ENCODE results near the gene RAB18. TPM values are rescaled to one million over a fixed set of nuclear protein-coding genes. Genes with fewer than 3 reads are reported as not detected.
"Not testable (repeated sequence)": the region's sequence is repeated elsewhere in the genome, so short reads cannot be mapped to it uniquely, and the experiment has no call there.

The RAB18 gene
- total RNA-seq, 1 donor from 2014 or later: 112 TPM

- H3K9me3 Mint-ChIP-seq (ENCODE audit: unreplicated experiment): no peaks in the 10 kb centered on the region
- no peak for TF ChIP-seq CTCF (IDR thresholded peaks at IDR 0.05; ENCODE audit: unreplicated experiment)
- DNase-seq (ENCODE audit: low spot score): no peak
- no peak overlapping the region for H3K4me3 Mint-ChIP-seq (ENCODE audit: unreplicated experiment)
- H3K27ac Mint-ChIP-seq (ENCODE audit: unreplicated experiment): no peak overlapping the region
- H3K4me1 Mint-ChIP-seq (ENCODE audit: unreplicated experiment): peaks cover 17% of the 10 kb centered on the region
- H3K36me3 Mint-ChIP-seq (ENCODE audit: low read depth, unreplicated experiment): no peaks in the 10 kb centered on the region
- H3K27me3 Mint-ChIP-seq (ENCODE audit: unreplicated experiment): peaks cover 5% of the 10 kb centered on the region
Measured at GRCh38 chr10:27461312-27461711, 42.8 kb upstream of the RAB18 start.

GRCh38 chr10:27463961-27464360 lies 40.1 kb upstream of the RAB18 start:
- Mint-ChIP-seq H3K27me3 (ENCODE audit: unreplicated experiment) (peaks cover 5% of the 10 kb centered on the region), H3K36me3 (ENCODE audit: low read depth, unreplicated experiment) (no peaks in the 10 kb centered on the region), H3K9me3 (ENCODE audit: unreplicated experiment) (no peaks in the 10 kb centered on the region), H3K27ac (ENCODE audit: unreplicated experiment) (no peak overlapping the region), H3K4me3 (ENCODE audit: unreplicated experiment) (no peak overlapping the region), H3K4me1 (ENCODE audit: unreplicated experiment) (peaks cover 14% of the 10 kb centered on the region)
- no peak for DNase-seq (ENCODE audit: low spot score)
- no peak for TF ChIP-seq CTCF (IDR thresholded peaks at IDR 0.05; ENCODE audit: unreplicated experiment)

- H3K27ac Mint-ChIP-seq (ENCODE audit: unreplicated experiment): no peak overlapping the region
- peaks cover 5% of the 10 kb centered on the region for H3K27me3 Mint-ChIP-seq (ENCODE audit: unreplicated experiment)
- no peak for TF ChIP-seq CTCF (IDR thresholded peaks at IDR 0.05; ENCODE audit: unreplicated experiment)
- H3K9me3 Mint-ChIP-seq (ENCODE audit: unreplicated experiment): no peaks in the 10 kb centered on the region
- no peaks in the 10 kb centered on the region for H3K36me3 Mint-ChIP-seq (ENCODE audit: low read depth, unreplicated experiment)
- no peak overlapping the region for H3K4me3 Mint-ChIP-seq (ENCODE audit: unreplicated experiment)
- H3K4me1 Mint-ChIP-seq (ENCODE audit: unreplicated experiment): peaks cover 14% of the 10 kb centered on the region
- DNase-seq (ENCODE audit: low spot score): no peak
Measured at GRCh38 chr10:27464993-27465392, 39.1 kb upstream of the RAB18 start.

- H3K4me3 Mint-ChIP-seq (ENCODE audit: unreplicated experiment); H3K9me3 Mint-ChIP-seq (ENCODE audit: unreplicated experiment); H3K36me3 Mint-ChIP-seq (ENCODE audit: low read depth, unreplicated experiment); H3K27me3 Mint-ChIP-seq (ENCODE audit: unreplicated experiment); DNase-seq (ENCODE audit: low spot score); H3K27ac Mint-ChIP-seq (ENCODE audit: unreplicated experiment): not testable (repeated sequence)
- peaks cover 14% of the 10 kb centered on the region for H3K4me1 Mint-ChIP-seq (ENCODE audit: unreplicated experiment)
Measured at GRCh38 chr10:27465596-27465995, 38.5 kb upstream of the RAB18 start.

GRCh38 chr10:27470885-27471284 lies 33.2 kb upstream of the RAB18 start:
- Mint-ChIP-seq H3K4me3 (ENCODE audit: unreplicated experiment) (no peak overlapping the region), H3K9me3 (ENCODE audit: unreplicated experiment) (no peaks in the 10 kb centered on the region), H3K27me3 (ENCODE audit: unreplicated experiment) (no peaks in the 10 kb centered on the region), H3K36me3 (ENCODE audit: low read depth, unreplicated experiment) (no peaks in the 10 kb centered on the region), H3K4me1 (ENCODE audit: unreplicated experiment) (peaks cover under 1% of the 10 kb centered on the region), H3K27ac (ENCODE audit: unreplicated experiment) (no peak overlapping the region)
- no peak for TF ChIP-seq CTCF (IDR thresholded peaks at IDR 0.05; ENCODE audit: unreplicated experiment)
- no peak for DNase-seq (ENCODE audit: low spot score)

- no peaks in the 10 kb centered on the region for H3K9me3 Mint-ChIP-seq (ENCODE audit: unreplicated experiment)
- no peak overlapping the region for H3K4me3 Mint-ChIP-seq (ENCODE audit: unreplicated experiment)
- no peak for TF ChIP-seq CTCF (IDR thresholded peaks at IDR 0.05; ENCODE audit: unreplicated experiment)
- H3K27me3 Mint-ChIP-seq (ENCODE audit: unreplicated experiment): no peaks in the 10 kb centered on the region
- no peaks in the 10 kb centered on the region for H3K4me1 Mint-ChIP-seq (ENCODE audit: unreplicated experiment)
- H3K27ac Mint-ChIP-seq (ENCODE audit: unreplicated experiment): no peak overlapping the region
- H3K36me3 Mint-ChIP-seq (ENCODE audit: low read depth, unreplicated experiment): no peaks in the 10 kb centered on the region
- DNase-seq (ENCODE audit: low spot score): no peak
Measured at GRCh38 chr10:27474741-27475140, 29.4 kb upstream of the RAB18 start.

Measured in endothelial cell (in vitro differentiated cells).